Heart right ventricle (tissue), 16 donors: Measurements from ENCODE around the gene LONRF2. TPM values are rescaled to one million over a fixed set of nuclear protein-coding genes. Genes with fewer than 3 reads are reported as not detected.

Experiments used
- ATAC-seq, 8 donors: fragments of 200-7000 bp; cut with Tn5 transposase; one replicate each; pipeline ENCODE4 v1.9.1; 2020; ENCODE audit warnings: mild to moderate bottlenecking in 8 of 8, moderate library complexity in 8 of 8, moderate number of reproducible peaks in 1 of 8
- DNase-seq, 2 donors: peaks; one replicate each; pipeline ENCODE4 v3.0.0-alpha.2; 2020
- H3K27ac ChIP-seq, 10 donors: fragments of 200-600 bp; sonication (generic) in 2 of 10; one replicate each; pipeline versions ENCODE4 v1.5.0 to v1.8.0; 2020 to 2022; ENCODE audit warnings: mild to moderate bottlenecking in 3 of 10
- H3K27me3 ChIP-seq, 7 donors: fragments of 200-600 bp; one replicate each; pipeline ENCODE4 v1.8.0; 2021 to 2022; ENCODE audit warnings: mild to moderate bottlenecking in 2 of 7
- H3K36me3 ChIP-seq, 9 donors: fragments of 200-600 bp; sonication (generic) in 1 of 9; one replicate each; pipeline versions ENCODE4 v1.5.0 to v1.8.0; 2020 to 2022; ENCODE audit warnings: mild to moderate bottlenecking in 2 of 9
- H3K4me1 ChIP-seq, 9 donors: fragments of 200-600 bp; sonication (generic) in 1 of 9; one replicate each; pipeline versions ENCODE4 v1.5.0 to v1.8.0; 2020 to 2022; ENCODE audit warnings: mild to moderate bottlenecking in 4 of 9
- H3K4me3 ChIP-seq, 10 donors: fragments of 200-600 bp; sonication (generic) in 2 of 10; one replicate each; pipeline versions ENCODE4 v1.5.0 to v1.8.0; 2020 to 2022; ENCODE audit warnings: mild to moderate bottlenecking in 7 of 10, moderate library complexity in 2 of 10
- H3K9me3 ChIP-seq, 11 donors: fragments of 200-600 bp in 10 of 11; sonication (generic) in 2 of 11; one replicate each; pipeline versions ENCODE4 v1.5.0 to v1.8.0; 2013 to 2022; ENCODE audit warnings: mild to moderate bottlenecking in 2 of 11, control low read depth in 1 of 11, moderate library complexity in 1 of 11
- CTCF ChIP-seq, 9 donors: fragments of 200-600 bp; sonication (generic) in 2 of 9; IDR thresholded peaks; one replicate each; pipeline versions ENCODE4 v1.5.0 to v1.8.0; 2021 to 2022; ENCODE audit warnings: antibody characterized with exemption in 9 of 9, mild to moderate bottlenecking in 5 of 9, moderate library complexity in 1 of 9
- WGBS, 2 donors: extraction: QIAGEN DNeasy Blood & Tissue Kit; methylation state at CpG; one replicate each; pipeline ENCODE4 v1.1.7; 2013; ENCODE audit warnings: inconsistent platforms in 1 of 2; 5-methylcytosine and 5-hydroxymethylcytosine counted together
- intact Hi-C, 10 donors: fragments of 100-400 bp; cut with DNase I; formaldehyde crosslinking; loops; one replicate each; pipeline versions ENCODE4 v1.11.1 to v1.14.2; 2022
- polyA plus RNA-seq, 2 donors: library from polyadenylated mRNA; stranded (reverse); fragments of 200-250 nt; gene quantifications; one replicate each; pipeline ENCODE4 v1.2.3, GENCODE V29; 2013
- total RNA-seq, 10 donors: library from RNA; stranded (reverse); fragmentation: NEBNext Ultra II Directional in 3 of 10; extraction: Animal tissue kit (Norgen Biotek cat#: 25700) in 3 of 10; gene quantifications; one replicate each; pipeline versions ENCODE4 v1.2.1 to v1.2.4, GENCODE V29; 2021 to 2023
- donor health status: Arrhythmogenic right ventricular cardiomyopathy.
- donor health status: ischemic (EF 13 %, LVEDD 7.1; RV severe dilation, severe dysfunction).
- donor health status: healthy with polysubstance abuse.
- donor health status: DM: no; HTN: yes; CAD: no.
- donor health status: DM: no; HTN: no; CAD: no.
- donor health status: ischemic (EF 25% LVEDD 6.9; RV normal size, moderate dysfunction).
- donor health status: ischemic (EF 25% LVEDD 5.7; RV mildly dilated, moderate dysfunction).
- donor health status: healthy.
- donor health status: DM: yes; HTN: yes; CAD: no.
- donor health status: Ischemic cardiomyopathy.
- donor health status: ischemic (EF 35%, LVEDD 5.7; RV mildly dilated, moderate dysfunction).
- donor health status: nonischemic (EF 11% LVEDD 7.7; RV severe dilation, severe dysfunction).
- donor health status: DM: yes; HTN: yes; CAD: no.
- donor health status: PGD.
- donor health status: ischemic (EF 29% LVEDD 5.4; RV normal size, mild dysfunction).
- donor health status: nonischemic (EF 23%, LVEDD 6.1; RV moderate dilation, normal function).

LONRF2 gene
- total and polyA plus RNA-seq, 12 donors = 0.58 to 33.3 (median 21.4) TPM

GRCh38 chr2:100235098-100235497 is 87.2 kb downstream of the LONRF2 start:
- ATAC-seq = no peak
- Histone ChIP-seq H3K4me3 (no peak overlapping the region), H3K4me1 (no peaks in the 10 kb centered on the region), H3K27me3 (no peaks in the 10 kb centered on the region), H3K9me3 (no peaks in the 10 kb centered on the region), H3K27ac (no peak overlapping the region), H3K36me3 (no peaks in the 10 kb centered on the region)
- 68 to 74% methylated on average over 16 of the region's 16 CpGs for WGBS, 2 donors
- no peak for TF ChIP-seq CTCF (IDR thresholded peaks at IDR 0.05)
- intact Hi-C loops = loop anchor here in 1 of 10 donors (10.0 kb wide), 1 partner anchor 120 kb away; no protein-coding TSS in a partner anchor
- no peak for DNase-seq

GRCh38 chr2:100234141-100234540 is 88.2 kb downstream of the LONRF2 start:
- 63 to 79% methylated on average over 4 of the region's 4 CpGs for WGBS, 2 donors
- H3K4me1 ChIP-seq = no peaks in the 10 kb centered on the region
- ATAC-seq (no peak), DNase-seq (no peak)
- H3K9me3 ChIP-seq = no peaks in the 10 kb centered on the region
- no peak overlapping the region for H3K4me3 ChIP-seq
- intact Hi-C loops = loop anchor here in 1 of 10 donors (10.0 kb wide), 1 partner anchor 119 kb away; no protein-coding TSS in a partner anchor
- no peak overlapping the region for H3K27ac ChIP-seq
- no peak for TF ChIP-seq CTCF (IDR thresholded peaks at IDR 0.05)
- H3K27me3 ChIP-seq = no peaks in the 10 kb centered on the region
- no peaks in the 10 kb centered on the region for H3K36me3 ChIP-seq

GRCh38 chr2:100233061-100233460 is 89.2 kb downstream of the LONRF2 start:
- Histone ChIP-seq H3K27ac (no peak overlapping the region), H3K36me3 (no peaks in the 10 kb centered on the region), H3K4me3 (no peak overlapping the region), H3K4me1 (no peaks in the 10 kb centered on the region), H3K27me3 (no peaks in the 10 kb centered on the region), H3K9me3 (no peaks in the 10 kb centered on the region)
- intact Hi-C loops = loop anchor here in 1 of 10 donors (10.0 kb wide), 1 partner anchor 118 kb away; no protein-coding TSS in a partner anchor
- ATAC-seq (no peak), DNase-seq (no peak)
- TF ChIP-seq CTCF (IDR thresholded peaks at IDR 0.05) = no peak
- WGBS, 2 donors = 76 to 77% methylated on average over 2 of the region's 2 CpGs

GRCh38 chr2:100230754-100231153 is 91.5 kb downstream of the LONRF2 start:
- no peak for DNase-seq
- intact Hi-C loops = loop anchor here in 1 of 10 donors (10.0 kb wide), 1 partner anchor 116 kb away; no protein-coding TSS in a partner anchor
- Histone ChIP-seq H3K4me1 (no peaks in the 10 kb centered on the region), H3K4me3 (no peak overlapping the region), H3K27me3 (no peaks in the 10 kb centered on the region), H3K27ac (no peak overlapping the region), H3K9me3 (no peaks in the 10 kb centered on the region), H3K36me3 (no peaks in the 10 kb centered on the region)
- ATAC-seq = no peak
- 29 to 43% methylated on average over 2 of the region's 2 CpGs for WGBS, 2 donors
- TF ChIP-seq CTCF (IDR thresholded peaks at IDR 0.05) = no peak
